IMR-90 (cell line): ENCODE data around the gene HIC2. TPM values are rescaled to one million over a fixed set of nuclear protein-coding genes. Genes with fewer than 3 reads are reported as not detected.
"Not testable (repeated sequence)": the region's sequence is repeated elsewhere in the genome, so short reads cannot be mapped to it uniquely, and the experiment has no call there.

Experiments
- ATAC-seq: fragments of 200-7000 bp; cut with Tn5 transposase; 2 replicates; pipeline ENCODE4 v1.9.1; 2020; ENCODE audit warnings: low read depth, mild to moderate bottlenecking, moderate library complexity
- BruUV-seq: library from RNA; stranded (reverse); fragments of 400-500 nt; replicated peaks from 2 replicates; lab custom pipeline; 2021; lab: Mats Ljungman, UMichigan
- CTCF ChIA-PET: fragments of 300-600 bp; formaldehyde crosslinking; extraction: SDS; loops from one replicate; lab custom pipeline; 2021; ENCODE audit warnings: antibody characterized with exemption; lab: Yijun Ruan, JAX
- POLR2A ChIA-PET: fragments of 300-600 bp; sonication (Branson Sonifier 250); formaldehyde crosslinking; loops from one replicate; lab custom pipeline; 2022; ENCODE audit warnings: antibody characterized with exemption; ENCODE audit not compliant: unreplicated experiment; lab: Charles Lee
- DNase-seq: peaks from one replicate; pipeline ENCODE4 v3.0.0; 2013
- H2AFZ ChIP-seq: replicated peaks from 2 replicates; pipeline ENCODE3; 2013; ENCODE audit warnings: low read length, mild to moderate bottlenecking; ENCODE audit not compliant: poor library complexity
- H2AK5ac ChIP-seq: 2 replicates; pipeline ENCODE4 v1.6.1; 2013; ENCODE audit warnings: low read depth, low read length, inconsistent platforms
- H2AK9ac ChIP-seq: replicated peaks from 2 replicates; pipeline ENCODE3; 2013; ENCODE audit warnings: mild to moderate bottlenecking, low read depth, low read length, moderate library complexity; ENCODE audit not compliant: poor library complexity
- H2BK120ac ChIP-seq: 2 replicates; pipeline ENCODE4 v1.6.1; 2013; ENCODE audit warnings: low read depth, low read length, inconsistent platforms
- H2BK15ac ChIP-seq: 3 replicates; pipeline ENCODE4 v1.6.1; 2013; ENCODE audit warnings: low read depth, low read length, inconsistent platforms
- H2BK20ac ChIP-seq: 2 replicates; pipeline ENCODE4 v1.6.1; 2013; ENCODE audit warnings: low read depth, mild to moderate bottlenecking, inconsistent platforms, low read length, moderate library complexity
- H2BK5ac ChIP-seq: 2 replicates; pipeline ENCODE4 v1.6.1; 2013; ENCODE audit warnings: mild to moderate bottlenecking, low read depth, low read length, inconsistent platforms; ENCODE audit not compliant: poor library complexity, severe bottlenecking
- H3K14ac ChIP-seq: replicated peaks from 2 replicates; pipeline ENCODE4 v1.6.1; 2013; ENCODE audit warnings: low read depth, low read length, inconsistent platforms
- H3K18ac ChIP-seq: 2 replicates; pipeline ENCODE4 v1.6.1; 2013; ENCODE audit warnings: low read depth, low read length, control low read depth
- H3K23ac ChIP-seq: 2 replicates; pipeline ENCODE4 v1.6.1; 2013; ENCODE audit warnings: low read depth, low read length, inconsistent platforms
- H3K27ac ChIP-seq: 2 replicates; pipeline ENCODE4 v1.5.1; 2013; ENCODE audit warnings: mild to moderate bottlenecking, control low read depth, low read length; ENCODE audit not compliant: insufficient read depth
- H3K27me3 ChIP-seq: 2 replicates; pipeline ENCODE4 v1.6.1; 2013; ENCODE audit warnings: low read length; ENCODE audit not compliant: control insufficient read depth, insufficient read depth
- H3K36me3 ChIP-seq: 2 replicates; pipeline ENCODE4 v1.6.1; 2013; ENCODE audit warnings: low read length, mixed read lengths; ENCODE audit not compliant: control insufficient read depth, insufficient read depth
- H3K4ac ChIP-seq: 2 replicates; pipeline ENCODE4 v1.6.1; 2013; ENCODE audit warnings: low read depth, low read length, inconsistent platforms
- H3K4me1 ChIP-seq: 2 replicates; pipeline ENCODE4 v1.6.1; 2013; ENCODE audit warnings: low read length, mixed read lengths; ENCODE audit not compliant: control insufficient read depth, insufficient read depth
- H3K4me2 ChIP-seq: 2 replicates; pipeline ENCODE4 v1.6.1; 2013; ENCODE audit warnings: low read depth, mild to moderate bottlenecking, control low read depth, low read length, moderate library complexity
- H3K4me3 ChIP-seq: 2 replicates; pipeline ENCODE4 v1.5.1; 2013; ENCODE audit warnings: low read depth, mild to moderate bottlenecking, control low read depth, low read length, moderate library complexity; ENCODE audit not compliant: insufficient read depth
- H3K56ac ChIP-seq: 2 replicates; pipeline ENCODE4 v1.6.1; 2013; ENCODE audit warnings: low read length, inconsistent platforms; ENCODE audit not compliant: insufficient read depth; ENCODE audit errors: extremely low read depth
- H3K79me1 ChIP-seq, 2 experiments: 2 replicates each; pipeline ENCODE4 v1.6.1; 2013; ENCODE audit warnings: low read length in 2 of 2, inconsistent platforms in 1 of 2, low read depth in 1 of 2
- H3K9ac ChIP-seq: 2 replicates; pipeline ENCODE4 v1.6.1; 2013; ENCODE audit warnings: low read depth, low read length, control low read depth
- H3K9me1 ChIP-seq: 2 replicates; pipeline ENCODE4 v1.6.1; 2013; ENCODE audit warnings: low read length, inconsistent platforms; ENCODE audit not compliant: insufficient read depth
- H3K9me3 ChIP-seq: 2 replicates; pipeline ENCODE4 v1.6.1; 2013; ENCODE audit warnings: low read length; ENCODE audit not compliant: control insufficient read depth, insufficient read depth
- H4K20me1 ChIP-seq: 2 replicates; pipeline ENCODE4 v1.6.1; 2013; ENCODE audit warnings: low read length, inconsistent platforms; ENCODE audit not compliant: insufficient read depth
- H4K5ac ChIP-seq: 2 replicates; pipeline ENCODE4 v1.6.1; 2013; ENCODE audit warnings: mild to moderate bottlenecking, low read depth, low read length, control low read depth
- H4K8ac ChIP-seq, 2 experiments: 2 replicates each; pipeline ENCODE4 v1.6.1; 2013; ENCODE audit warnings: low read depth in 2 of 2, low read length in 2 of 2, control low read depth in 1 of 2, inconsistent platforms in 1 of 2
- H4K91ac ChIP-seq: 2 replicates; pipeline ENCODE4 v1.6.1; 2013; ENCODE audit warnings: low read depth, low read length, inconsistent platforms; ENCODE audit not compliant: insufficient read depth
- WGBS, 2 experiments: methylation state at CpG; one replicate each; pipeline versions ENCODE4 v1.1.5 to v1.1.7; 2013; ENCODE audit warnings: missing lambda C conversion rate in 2 of 2; ENCODE audit not compliant: insufficient read length in 1 of 2; ENCODE audit errors: extremely low coverage in 2 of 2; 5-methylcytosine and 5-hydroxymethylcytosine counted together
- dilution Hi-C: fragments of 300-500 bp; cut with HindIII; formaldehyde crosslinking; loops from one replicate; pipeline ENCODE4 v1.14.3; 2018; ENCODE audit warnings: low sequenced_read_pairs; ENCODE audit not compliant: unreplicated experiment
- in situ Hi-C: fragments of 300-500 bp; cut with MboI; formaldehyde crosslinking; loops from 3 replicates; pipeline ENCODE4 v1.14.3; 2019; ENCODE audit warnings: low sequenced_read_pairs, inconsistent platforms, mixed read lengths
- intact Hi-C: fragments of 100-400 bp; cut with micrococcal nuclease; formaldehyde crosslinking; loops from 2 replicates; pipeline ENCODE4 v1.10.0; 2022
- polyA plus RNA-seq, 3 experiments: library from polyadenylated mRNA; depleted of rRNA; stranded (reverse); fragments of >200 nt; gene quantifications; 2 replicates each; pipeline ENCODE4 v1.2.3, GENCODE V29; 2012; ENCODE audit warnings: low replicate concordance in 1 of 3
- total RNA-seq: library from RNA; depleted of rRNA; stranded (reverse); fragments of >200 nt; gene quantifications from 2 replicates; pipeline ENCODE4 v1.2.3, GENCODE V29; 2012

Gene HIC2
- total and polyA plus RNA-seq, 2 of the 4 experiments (the other 2 are of a cell fraction) = 1.4 to 2.4 TPM

DNA sequence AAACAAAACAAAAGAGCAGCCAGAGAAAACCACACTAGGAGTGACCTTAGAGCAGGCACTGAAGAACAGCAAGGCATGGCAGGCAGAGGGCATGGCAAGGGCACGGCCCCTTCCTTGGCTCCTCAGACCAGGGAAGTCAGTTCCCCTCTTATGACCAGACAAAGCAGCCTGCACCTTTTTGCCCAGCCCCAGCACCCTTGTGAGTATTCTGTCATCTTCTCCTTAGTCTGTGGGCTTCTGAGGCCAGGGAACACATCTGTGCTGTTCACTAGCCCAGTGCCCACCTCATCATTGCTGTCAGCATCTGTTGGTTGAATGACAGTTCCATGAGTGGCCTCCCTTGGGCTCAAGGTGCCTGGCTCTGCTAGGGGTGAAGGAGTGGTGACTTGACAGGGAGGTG lies 10.0 kb upstream of the HIC2 start:
- H3K79me1 ChIP-seq, H2BK120ac ChIP-seq, CTCF ChIA-PET, H3K4ac ChIP-seq, H3K27me3 ChIP-seq, H3K4me3 ChIP-seq, BruUV-seq, H3K27ac ChIP-seq, H4K8ac ChIP-seq, dilution Hi-C loops, H3K23ac ChIP-seq, H3K14ac ChIP-seq, H2BK15ac ChIP-seq, H4K5ac ChIP-seq, H4K20me1 ChIP-seq, H3K36me3 ChIP-seq, in situ Hi-C loops, H2AFZ ChIP-seq, H3K18ac ChIP-seq, H3K56ac ChIP-seq, H3K9ac ChIP-seq, H2AK5ac ChIP-seq, H2BK5ac ChIP-seq, H3K4me1 ChIP-seq, H2BK20ac ChIP-seq, H4K91ac ChIP-seq, H3K4me2 ChIP-seq, ATAC-seq, H3K9me3 ChIP-seq, intact Hi-C loops, H3K9me1 ChIP-seq, POLR2A ChIA-PET, DNase-seq, H2AK9ac ChIP-seq: not testable (repeated sequence)
- WGBS, 2 experiments = no CpG with 5 or more reads among the region's 1 CpG

DNA sequence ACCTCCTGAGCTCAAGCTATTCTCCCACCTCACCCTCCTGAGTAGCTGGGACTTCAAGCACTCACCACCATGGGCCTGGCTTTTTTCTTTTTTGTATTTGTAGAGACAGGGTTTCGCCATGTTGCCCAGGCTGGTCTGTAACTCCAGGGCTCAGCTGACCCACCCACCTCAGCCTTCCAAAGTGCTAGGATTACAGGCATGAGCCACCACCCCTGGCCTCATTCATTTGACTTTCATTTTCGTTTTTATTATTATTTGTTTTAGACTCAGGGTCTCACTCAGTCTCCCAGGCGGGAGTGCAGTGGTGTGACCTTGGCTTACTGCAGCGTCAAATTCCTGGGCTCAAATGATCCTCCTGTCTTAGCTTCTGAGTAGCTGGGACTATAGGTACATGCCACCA lies 9.4 kb upstream of the HIC2 start:
- H3K36me3 ChIP-seq, H3K14ac ChIP-seq, H3K4me3 ChIP-seq, H3K9me3 ChIP-seq, CTCF ChIA-PET, DNase-seq, H3K4me1 ChIP-seq, H3K27ac ChIP-seq, POLR2A ChIA-PET, H4K8ac ChIP-seq, H2AFZ ChIP-seq, dilution Hi-C loops, H4K91ac ChIP-seq, H3K9ac ChIP-seq, H2AK9ac ChIP-seq, H2BK20ac ChIP-seq, H2BK15ac ChIP-seq, H3K18ac ChIP-seq, H2AK5ac ChIP-seq, H3K56ac ChIP-seq, BruUV-seq, H4K20me1 ChIP-seq, H3K27me3 ChIP-seq, H3K4ac ChIP-seq, intact Hi-C loops, in situ Hi-C loops, ATAC-seq, H2BK120ac ChIP-seq, H3K9me1 ChIP-seq, H2BK5ac ChIP-seq, H3K4me2 ChIP-seq, H3K23ac ChIP-seq, H3K79me1 ChIP-seq, H4K5ac ChIP-seq: not testable (repeated sequence)
- no CpG with 5 or more reads among the region's 4 CpGs for WGBS, 2 experiments
